Tibial nerve (tissue), 4 donors: ENCODE data around the gene AP3D1. TPM values are rescaled to one million over a fixed set of nuclear protein-coding genes. Genes with fewer than 3 reads are reported as not detected.

Experiments
- DNase-seq, 2 donors: peaks; one replicate each; pipeline ENCODE4 v3.0.0-alpha.2; 2019; ENCODE audit warnings: low spot score in 2 of 2
- H3K27ac ChIP-seq, 4 donors: fragments of 200-600 bp; sonication (generic) in 3 of 4; one replicate each; pipeline ENCODE4 v1.5.1; 2017 to 2019; ENCODE audit warnings: mild to moderate bottlenecking in 1 of 4
- H3K27me3 ChIP-seq, 2 donors: fragments of 200-600 bp; sonication (generic) in 1 of 2; one replicate each; pipeline versions ENCODE4 v1.5.1 to v1.6.0; 2017 to 2019
- H3K36me3 ChIP-seq, 3 donors: fragments of 200-600 bp; sonication (generic); one replicate each; pipeline ENCODE4 v1.5.1; 2018 to 2019
- H3K4me1 ChIP-seq, 4 donors: fragments of 200-600 bp; sonication (generic) in 3 of 4; one replicate each; pipeline ENCODE4 v1.5.1; 2017 to 2019
- H3K4me3 ChIP-seq, 4 donors: fragments of 200-600 bp; sonication (generic) in 3 of 4; one replicate each; pipeline ENCODE4 v1.5.1; 2017 to 2019; ENCODE audit warnings: mild to moderate bottlenecking in 1 of 4, moderate library complexity in 1 of 4
- H3K9me3 ChIP-seq, 4 donors: fragments of 200-600 bp; sonication (generic) in 3 of 4; one replicate each; pipeline ENCODE4 v1.5.1; 2017 to 2019
- EP300 ChIP-seq, 2 donors: sonication (generic); formaldehyde crosslinking; IDR thresholded peaks; one replicate each; pipeline ENCODE4 v1.6.1; 2017; ENCODE audit warnings: antibody characterized with exemption in 2 of 2, mild to moderate bottlenecking in 1 of 2
- POLR2A ChIP-seq, 2 donors: fragments of 450-650 bp; IDR thresholded peaks; one replicate each; pipeline ENCODE4 v1.6.1; 2017; ENCODE audit warnings: antibody characterized with exemption in 2 of 2, mild to moderate bottlenecking in 2 of 2, moderate library complexity in 2 of 2
- WGBS, 2 donors: methylation state at CpG; one replicate each; pipeline ENCODE4 v1.1.5; 2018; 5-methylcytosine and 5-hydroxymethylcytosine counted together
- total RNA-seq, 4 donors: library from RNA; depleted of rRNA; stranded (reverse); fragments of >200 nt; gene quantifications; one replicate each; pipeline ENCODE4 v1.1.0, GENCODE V29; 2016
- TF ChIP-seq, protein P1 (sequence below), 5 experiments: fragments of 200-600 bp in 3 of 5; fragments of 450-650 bp in 2 of 5; sonication (generic) in 3 of 5; IDR thresholded peaks; one replicate each; pipeline ENCODE4 v1.5.1; 2016 to 2019; ENCODE audit warnings: antibody characterized with exemption in 5 of 5, mild to moderate bottlenecking in 3 of 5, moderate library complexity in 2 of 5

AP3D1 gene
- total RNA-seq, 4 donors from 2014 or later: 75.2 to 127 (median 83.3) TPM

DNA sequence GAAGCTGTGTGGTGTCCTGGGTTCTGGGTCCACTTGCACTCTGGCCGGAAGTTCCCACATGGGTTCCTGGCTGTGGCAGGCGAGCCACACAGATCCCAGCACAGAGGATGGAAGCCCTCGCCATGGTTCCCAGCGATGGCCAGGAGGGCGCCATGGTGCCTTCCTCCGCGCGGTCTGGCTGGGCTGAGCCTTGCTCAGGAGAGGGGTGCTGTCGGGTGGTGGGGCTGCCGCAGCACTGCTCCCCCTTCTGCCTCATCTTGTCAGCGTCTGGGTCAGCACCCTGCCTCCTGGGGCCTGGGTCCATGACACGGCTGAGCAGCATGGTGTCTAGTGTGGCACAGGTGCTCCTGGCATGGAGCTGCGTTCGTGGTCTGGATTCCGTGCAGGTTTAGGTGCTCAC, 45.9 kb upstream of the AP3D1 start:
- no peak for DNase-seq
- 93 to 96% methylated on average over 15 of the region's 15 CpGs for WGBS, 2 donors
- Histone ChIP-seq H3K27ac (no peak overlapping the region), H3K9me3 (no peaks in the 10 kb centered on the region), H3K4me3 (no peak overlapping the region), H3K36me3 (peaks cover 0 to 85% (median 0%) of the 10 kb centered on the region in 3 donors), H3K27me3 (no peaks in the 10 kb centered on the region), H3K4me1 (peaks cover 0 to 16% (median 0%) of the 10 kb centered on the region in 4 donors)
- no peak for TF ChIP-seq POLR2A (IDR thresholded peaks at IDR 0.05)
- TF ChIP-seq EP300 (IDR thresholded peaks at IDR 0.05): no peak
- TF ChIP-seq, protein P1, sequence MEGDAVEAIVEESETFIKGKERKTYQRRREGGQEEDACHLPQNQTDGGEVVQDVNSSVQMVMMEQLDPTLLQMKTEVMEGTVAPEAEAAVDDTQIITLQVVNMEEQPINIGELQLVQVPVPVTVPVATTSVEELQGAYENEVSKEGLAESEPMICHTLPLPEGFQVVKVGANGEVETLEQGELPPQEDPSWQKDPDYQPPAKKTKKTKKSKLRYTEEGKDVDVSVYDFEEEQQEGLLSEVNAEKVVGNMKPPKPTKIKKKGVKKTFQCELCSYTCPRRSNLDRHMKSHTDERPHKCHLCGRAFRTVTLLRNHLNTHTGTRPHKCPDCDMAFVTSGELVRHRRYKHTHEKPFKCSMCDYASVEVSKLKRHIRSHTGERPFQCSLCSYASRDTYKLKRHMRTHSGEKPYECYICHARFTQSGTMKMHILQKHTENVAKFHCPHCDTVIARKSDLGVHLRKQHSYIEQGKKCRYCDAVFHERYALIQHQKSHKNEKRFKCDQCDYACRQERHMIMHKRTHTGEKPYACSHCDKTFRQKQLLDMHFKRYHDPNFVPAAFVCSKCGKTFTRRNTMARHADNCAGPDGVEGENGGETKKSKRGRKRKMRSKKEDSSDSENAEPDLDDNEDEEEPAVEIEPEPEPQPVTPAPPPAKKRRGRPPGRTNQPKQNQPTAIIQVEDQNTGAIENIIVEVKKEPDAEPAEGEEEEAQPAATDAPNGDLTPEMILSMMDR (IDR thresholded peaks at IDR 0.05): no peak

DNA sequence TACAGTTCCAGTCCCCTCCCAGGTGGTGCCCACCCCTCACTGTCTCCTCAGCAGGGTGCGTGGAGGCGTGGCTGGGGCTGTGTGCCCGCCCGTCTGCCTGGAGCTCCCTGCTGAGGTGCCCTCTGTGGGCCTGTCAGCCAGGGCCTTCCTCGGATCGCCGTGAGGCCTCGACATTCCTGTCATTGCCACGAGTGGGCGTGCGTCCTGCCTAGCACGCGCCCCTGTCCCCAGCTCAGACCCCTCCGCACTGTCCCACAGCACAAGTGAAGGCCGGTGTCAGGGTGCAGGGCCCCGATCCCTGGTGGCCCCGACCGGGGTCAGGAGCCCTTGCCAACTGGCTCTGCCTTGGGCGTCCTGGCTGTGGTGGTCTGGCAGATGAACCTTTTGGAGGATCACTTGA, 44.5 kb upstream of the AP3D1 start:
- WGBS, 2 donors: 71% methylated on average over 9 to 12 of the region's 19 CpGs
- Histone ChIP-seq H3K4me1 (peaks cover 0 to 16% (median 0%) of the 10 kb centered on the region in 4 donors), H3K27me3 (no peaks in the 10 kb centered on the region), H3K36me3 (peaks cover 0 to 86% (median 5%) of the 10 kb centered on the region in 3 donors), H3K9me3 (no peaks in the 10 kb centered on the region), H3K4me3 (no peak overlapping the region), H3K27ac (no peak overlapping the region)
- TF ChIP-seq, protein P1 (IDR thresholded peaks at IDR 0.05): no peak
- TF ChIP-seq EP300 (IDR thresholded peaks at IDR 0.05) (no peak), POLR2A (IDR thresholded peaks at IDR 0.05) (no peak)
- DNase-seq: no peak

DNA sequence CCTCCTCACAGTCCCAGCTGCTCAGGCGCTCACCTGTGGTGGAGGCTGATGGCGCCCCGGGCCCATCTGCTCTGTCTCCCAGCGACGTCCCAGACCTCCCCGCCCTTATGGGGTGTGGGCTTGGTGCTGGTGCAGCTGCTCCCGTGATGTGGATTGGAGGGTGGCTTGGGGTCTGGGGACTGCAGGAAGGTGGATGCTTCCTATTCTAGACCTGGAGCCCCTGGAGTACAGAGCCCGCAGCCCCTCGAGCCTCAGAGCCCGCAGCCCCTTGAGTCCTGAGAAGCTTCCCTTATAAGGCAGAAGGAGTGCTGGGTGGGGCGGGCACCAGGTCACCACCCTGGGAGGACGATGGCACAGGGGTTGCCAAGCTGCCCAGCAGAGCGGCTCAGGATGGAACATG, 44.0 kb upstream of the AP3D1 start:
- H3K4me1 ChIP-seq: peaks cover 0 to 19% (median 0%) of the 10 kb centered on the region in 4 donors
- DNase-seq: no peak
- WGBS, 2 donors: 89 to 93% methylated on average over 13 of the region's 13 CpGs
- H3K4me3 ChIP-seq: no peak overlapping the region
- no peaks in the 10 kb centered on the region for H3K9me3 ChIP-seq
- no peak overlapping the region for H3K27ac ChIP-seq
- H3K27me3 ChIP-seq: no peaks in the 10 kb centered on the region
- TF ChIP-seq, protein P1 (IDR thresholded peaks at IDR 0.05): no peak
- TF ChIP-seq EP300 (IDR thresholded peaks at IDR 0.05): no peak
- no peak for TF ChIP-seq POLR2A (IDR thresholded peaks at IDR 0.05)
- peaks cover 0 to 89% (median 5%) of the 10 kb centered on the region in 3 donors for H3K36me3 ChIP-seq

DNA sequence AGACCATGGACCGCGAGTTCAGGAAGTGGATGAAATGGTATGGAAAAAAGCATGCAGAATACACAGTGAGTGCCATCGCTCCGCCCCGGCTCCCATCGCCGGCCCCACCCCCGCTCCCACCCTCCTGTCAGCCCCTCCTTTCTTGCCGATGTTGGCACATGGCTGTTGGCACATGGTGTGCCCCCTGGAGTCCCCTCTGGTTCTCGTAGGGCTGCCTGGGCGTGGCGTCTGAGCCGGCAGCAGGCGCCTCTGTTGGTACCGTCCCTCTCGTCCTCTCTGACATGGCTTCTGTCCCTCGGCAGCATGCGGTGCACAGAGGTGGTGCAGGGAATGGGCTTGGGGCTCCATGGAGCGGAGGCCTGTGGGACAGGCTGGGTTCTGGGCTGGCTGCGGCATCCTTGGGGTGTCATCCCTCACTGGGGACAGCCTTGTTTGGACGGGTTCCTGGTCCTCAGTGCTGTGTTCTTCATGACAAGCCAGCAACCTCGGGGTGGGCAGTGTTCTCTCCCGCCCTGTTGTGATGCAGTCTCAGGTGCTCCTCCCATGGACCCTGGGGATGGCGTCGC, 43.2 kb upstream of the AP3D1 start:
- H3K9me3 ChIP-seq: no peaks in the 10 kb centered on the region
- WGBS, 2 donors: 93 to 96% methylated on average over 23 to 24 of the region's 25 CpGs
- no peak overlapping the region for H3K27ac ChIP-seq
- TF ChIP-seq, protein P1 (IDR thresholded peaks at IDR 0.05): no peak
- TF ChIP-seq POLR2A (IDR thresholded peaks at IDR 0.05): no peak
- TF ChIP-seq EP300 (IDR thresholded peaks at IDR 0.05): no peak
- DNase-seq: no peak
- H3K4me3 ChIP-seq: no peak overlapping the region
- peaks cover 0 to 19% (median 0%) of the 10 kb centered on the region in 4 donors for H3K4me1 ChIP-seq
- H3K36me3 ChIP-seq: peaks cover 0 to 89% (median 5%) of the 10 kb centered on the region in 3 donors
- H3K27me3 ChIP-seq: no peaks in the 10 kb centered on the region

DNA sequence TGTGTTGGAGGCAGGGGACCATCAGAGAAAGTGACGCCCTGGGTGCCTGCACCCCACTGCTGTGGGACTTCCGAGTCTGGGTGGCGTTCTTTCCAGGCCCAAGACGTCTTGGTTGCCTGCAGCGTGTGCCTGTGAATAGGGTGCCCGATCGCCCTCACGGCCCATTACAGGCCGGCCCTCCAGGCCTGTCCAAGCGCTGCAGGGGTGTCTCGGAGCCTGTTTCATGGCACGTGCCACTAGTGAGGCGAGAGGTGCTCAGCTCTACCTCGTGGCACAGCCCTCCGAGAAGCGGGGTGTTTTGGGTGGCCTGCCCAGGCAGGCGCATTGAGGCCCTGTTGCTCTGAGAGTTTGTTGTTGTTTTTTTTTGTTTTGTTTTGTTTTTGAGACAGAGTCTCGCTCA, 42.4 kb upstream of the AP3D1 start:
- Histone ChIP-seq H3K4me1 (peaks cover 0 to 19% (median under 1%) of the 10 kb centered on the region in 4 donors), H3K9me3 (no peaks in the 10 kb centered on the region), H3K27ac (no peak overlapping the region), H3K36me3 (peaks cover 0 to 94% (median 5%) of the 10 kb centered on the region in 3 donors), H3K4me3 (no peak overlapping the region), H3K27me3 (no peaks in the 10 kb centered on the region)
- DNase-seq: no peak
- WGBS, 2 donors: 92 to 93% methylated on average over 16 to 18 of the region's 18 CpGs
- TF ChIP-seq EP300 (IDR thresholded peaks at IDR 0.05) (no peak), POLR2A (IDR thresholded peaks at IDR 0.05) (no peak)
- TF ChIP-seq, protein P1 (IDR thresholded peaks at IDR 0.05): no peak
